ENCODE results near the gene ICE2. TPM values are rescaled to one million over a fixed set of nuclear protein-coding genes. Genes with fewer than 3 reads are reported as not detected.

ICE2 gene
- total RNA-seq, 1 donor from 2014 or later, result 85.1 TPM

DNA sequence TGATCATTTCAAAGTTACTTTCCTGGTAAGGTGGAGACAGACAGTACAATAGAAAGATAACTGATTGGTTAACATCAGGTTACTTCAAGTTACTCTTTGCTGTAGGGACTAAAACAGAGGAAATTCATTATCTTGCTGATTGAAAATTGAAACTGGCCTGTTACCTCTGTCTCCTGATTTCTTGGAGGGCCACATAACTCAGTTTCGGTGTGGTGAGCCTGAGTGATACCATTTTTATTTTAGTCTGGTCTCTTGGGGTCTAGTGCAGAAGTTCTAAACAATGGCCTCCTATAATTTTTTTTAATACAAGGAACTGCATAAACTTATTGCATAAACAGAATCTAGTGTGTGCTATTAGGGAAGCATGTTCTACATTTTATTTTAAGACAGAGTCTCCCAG lies 1.2 kb upstream of the ICE2 start:
- peak overlapping the region; percentile 99 for H3K27ac Mint-ChIP-seq
- no peaks in the 10 kb centered on the region for H3K36me3 Mint-ChIP-seq (ENCODE audit: insufficient read depth)
- peak overlapping the region; percentile 98 for H3K4me3 Mint-ChIP-seq (ENCODE audit: low read depth)
- H3K4me1 Mint-ChIP-seq (ENCODE audit: low read depth), result peaks cover 23% of the 10 kb centered on the region
- TF ChIP-seq, protein P1, sequence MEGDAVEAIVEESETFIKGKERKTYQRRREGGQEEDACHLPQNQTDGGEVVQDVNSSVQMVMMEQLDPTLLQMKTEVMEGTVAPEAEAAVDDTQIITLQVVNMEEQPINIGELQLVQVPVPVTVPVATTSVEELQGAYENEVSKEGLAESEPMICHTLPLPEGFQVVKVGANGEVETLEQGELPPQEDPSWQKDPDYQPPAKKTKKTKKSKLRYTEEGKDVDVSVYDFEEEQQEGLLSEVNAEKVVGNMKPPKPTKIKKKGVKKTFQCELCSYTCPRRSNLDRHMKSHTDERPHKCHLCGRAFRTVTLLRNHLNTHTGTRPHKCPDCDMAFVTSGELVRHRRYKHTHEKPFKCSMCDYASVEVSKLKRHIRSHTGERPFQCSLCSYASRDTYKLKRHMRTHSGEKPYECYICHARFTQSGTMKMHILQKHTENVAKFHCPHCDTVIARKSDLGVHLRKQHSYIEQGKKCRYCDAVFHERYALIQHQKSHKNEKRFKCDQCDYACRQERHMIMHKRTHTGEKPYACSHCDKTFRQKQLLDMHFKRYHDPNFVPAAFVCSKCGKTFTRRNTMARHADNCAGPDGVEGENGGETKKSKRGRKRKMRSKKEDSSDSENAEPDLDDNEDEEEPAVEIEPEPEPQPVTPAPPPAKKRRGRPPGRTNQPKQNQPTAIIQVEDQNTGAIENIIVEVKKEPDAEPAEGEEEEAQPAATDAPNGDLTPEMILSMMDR (IDR thresholded peaks at IDR 0.05; ENCODE audit: unreplicated experiment), result no peak
- no peaks in the 10 kb centered on the region for H3K27me3 Mint-ChIP-seq
- no peaks in the 10 kb centered on the region for H3K9me3 Mint-ChIP-seq (ENCODE audit: low read depth)
- DNase-seq (ENCODE audit: low spot score, unreplicated experiment), result no peak

DNA sequence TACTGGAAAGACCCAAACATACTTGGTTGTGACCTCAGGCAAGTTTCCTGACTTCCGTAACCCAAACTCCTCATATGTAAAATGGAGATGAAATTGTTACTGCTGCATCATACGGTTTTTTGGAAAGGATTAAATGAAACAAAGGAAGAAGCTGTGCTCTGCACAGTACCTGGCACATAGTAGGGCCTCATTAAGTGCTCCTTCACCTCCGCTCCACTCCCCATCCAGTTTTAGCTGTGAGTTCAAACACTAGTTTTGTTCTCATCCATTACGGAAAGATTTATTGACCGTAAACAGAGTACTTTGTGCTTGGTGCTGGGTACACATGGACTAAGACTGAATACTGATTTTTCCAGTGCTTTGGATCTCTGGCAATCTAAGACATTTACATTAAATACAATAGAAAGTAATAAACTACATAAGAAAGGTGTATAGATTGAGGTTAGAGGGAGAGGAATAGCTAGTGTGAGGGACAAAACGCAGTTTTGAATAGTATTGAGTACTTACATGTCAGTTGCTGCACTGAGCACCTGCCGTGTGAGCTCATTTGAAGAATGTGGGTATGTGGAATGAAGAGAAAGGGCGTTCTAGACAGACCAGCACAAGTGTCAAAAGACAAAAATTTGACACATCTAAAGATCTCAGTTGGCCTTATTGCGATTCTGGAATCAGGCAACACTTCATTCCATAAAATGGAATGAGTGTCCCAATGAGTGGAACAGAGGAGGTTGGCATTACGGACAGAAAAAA lies 594 bp upstream of the ICE2 start:
- peaks cover 25% of the 10 kb centered on the region for H3K4me1 Mint-ChIP-seq (ENCODE audit: low read depth)
- H3K36me3 Mint-ChIP-seq (ENCODE audit: insufficient read depth), result peaks cover 5% of the 10 kb centered on the region
- no peaks in the 10 kb centered on the region for H3K27me3 Mint-ChIP-seq
- no peak for DNase-seq (ENCODE audit: low spot score, unreplicated experiment)
- H3K4me3 Mint-ChIP-seq (ENCODE audit: low read depth), result peak overlapping the region; percentile 98
- peak overlapping the region; percentile 99 for H3K27ac Mint-ChIP-seq
- H3K9me3 Mint-ChIP-seq (ENCODE audit: low read depth), result no peaks in the 10 kb centered on the region
- TF ChIP-seq, protein P1 (IDR thresholded peaks at IDR 0.05; ENCODE audit: unreplicated experiment), result no peak

DNA sequence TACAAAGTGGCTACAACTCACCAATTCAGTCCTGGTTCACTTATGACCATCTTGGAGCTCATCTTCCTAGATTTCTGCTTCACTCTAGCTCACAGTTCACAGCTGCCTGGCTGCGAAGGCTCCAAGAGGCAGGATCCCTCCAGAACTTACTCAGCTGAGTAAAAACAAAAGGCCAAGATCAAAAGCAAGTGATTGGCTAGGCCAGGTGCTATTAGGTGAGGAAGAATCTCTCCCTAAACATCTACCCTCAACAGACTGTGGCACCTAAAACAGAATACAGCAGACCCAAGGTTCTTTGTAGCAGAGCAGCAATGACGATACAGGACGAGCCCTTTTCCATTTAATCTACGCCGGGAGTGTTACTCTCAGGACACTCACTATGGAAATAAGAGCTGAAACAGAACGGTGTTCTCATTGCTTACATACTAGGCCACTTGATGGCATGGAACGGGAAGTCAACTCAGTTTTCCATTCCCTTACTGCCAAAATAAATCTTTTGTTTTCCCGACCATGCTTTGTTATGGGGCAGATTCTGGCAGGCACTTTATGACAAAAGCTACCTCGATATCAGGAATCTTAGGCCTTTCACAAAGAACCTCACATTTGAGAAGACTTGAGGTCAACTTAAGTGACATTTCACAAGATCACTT lies 901 bp downstream of the ICE2 start:
- peak overlapping the region; percentile 98 for H3K4me3 Mint-ChIP-seq (ENCODE audit: low read depth)
- no peaks in the 10 kb centered on the region for H3K27me3 Mint-ChIP-seq
- peaks cover 25% of the 10 kb centered on the region for H3K4me1 Mint-ChIP-seq (ENCODE audit: low read depth)
- H3K9me3 Mint-ChIP-seq (ENCODE audit: low read depth), result no peaks in the 10 kb centered on the region
- DNase-seq (ENCODE audit: low spot score, unreplicated experiment), result no peak
- H3K27ac Mint-ChIP-seq, result peak overlapping the region; percentile 99
- H3K36me3 Mint-ChIP-seq (ENCODE audit: insufficient read depth), result peaks cover 7% of the 10 kb centered on the region
- TF ChIP-seq, protein P1 (IDR thresholded peaks at IDR 0.05; ENCODE audit: unreplicated experiment), result no peak

DNA sequence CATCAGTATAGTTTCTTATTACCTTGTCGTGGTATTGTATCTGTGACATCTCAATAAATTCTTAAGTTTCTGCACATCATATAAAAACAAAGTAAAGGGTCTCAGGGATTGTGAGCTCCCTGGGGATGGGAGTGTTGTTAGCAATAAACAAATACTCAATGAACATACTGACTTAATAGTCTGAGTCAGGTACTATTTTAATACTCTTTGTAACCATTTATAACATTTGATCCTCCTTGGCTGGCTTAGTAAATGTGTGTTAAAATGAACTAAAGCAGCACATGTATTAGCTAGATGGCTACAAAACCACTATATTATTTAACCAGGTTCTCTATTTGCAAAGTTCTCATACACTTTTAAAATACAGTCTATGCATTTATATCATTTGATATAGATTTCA lies 1.8 kb downstream of the ICE2 start:
- no peaks in the 10 kb centered on the region for H3K27me3 Mint-ChIP-seq
- peaks cover 11% of the 10 kb centered on the region for H3K36me3 Mint-ChIP-seq (ENCODE audit: insufficient read depth)
- H3K27ac Mint-ChIP-seq, result no peak overlapping the region
- H3K4me3 Mint-ChIP-seq (ENCODE audit: low read depth), result peak overlapping the region; percentile 98
- no peak for DNase-seq (ENCODE audit: low spot score, unreplicated experiment)
- H3K9me3 Mint-ChIP-seq (ENCODE audit: low read depth), result no peaks in the 10 kb centered on the region
- TF ChIP-seq, protein P1 (IDR thresholded peaks at IDR 0.05; ENCODE audit: unreplicated experiment), result no peak
- peaks cover 25% of the 10 kb centered on the region for H3K4me1 Mint-ChIP-seq (ENCODE audit: low read depth)

DNA sequence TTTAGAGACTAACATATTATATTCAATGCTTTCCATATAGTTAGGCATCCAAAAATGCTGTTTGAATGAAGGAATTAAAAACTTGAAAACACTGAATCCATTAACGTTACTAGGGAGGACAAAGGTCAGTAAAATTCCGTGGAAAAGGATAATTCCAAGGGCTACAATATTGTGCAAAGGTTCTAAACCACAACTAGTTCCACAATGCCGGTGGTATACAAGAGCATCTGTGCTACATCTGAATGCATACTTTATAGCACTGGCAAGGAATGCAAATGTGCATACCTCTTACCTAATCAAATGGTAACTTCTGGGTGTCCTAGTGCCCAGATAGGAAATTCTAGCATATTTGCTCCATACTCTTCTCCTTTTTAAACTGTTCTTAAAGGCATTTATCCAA lies 2.2 kb downstream of the ICE2 start:
- Mint-ChIP-seq H3K36me3 (ENCODE audit: insufficient read depth) (peaks cover 11% of the 10 kb centered on the region), H3K4me1 (ENCODE audit: low read depth) (peaks cover 25% of the 10 kb centered on the region), H3K4me3 (ENCODE audit: low read depth) (no peak overlapping the region), H3K27ac (no peak overlapping the region), H3K27me3 (no peaks in the 10 kb centered on the region), H3K9me3 (ENCODE audit: low read depth) (no peaks in the 10 kb centered on the region)
- DNase-seq (ENCODE audit: low spot score, unreplicated experiment), result no peak
- TF ChIP-seq, protein P1 (IDR thresholded peaks at IDR 0.05; ENCODE audit: unreplicated experiment), result no peak

Measured in progenitor cell of endocrine pancreas (in vitro differentiated cells).